Glutamatergic neuron (in vitro differentiated cells): ENCODE results near the gene NARS2. TPM values are rescaled to one million over a fixed set of nuclear protein-coding genes. Genes with fewer than 3 reads are reported as not detected.
"Not testable (repeated sequence)": the region's sequence is repeated elsewhere in the genome, so short reads cannot be mapped to it uniquely, and the experiment has no call there.

Experiments used
- DNase-seq: peaks from one replicate; pipeline ENCODE4 v3.0.0; 2022
- H3K27ac Mint-ChIP-seq: one replicate; pipeline ENCODE4 v1.8.0; 2020; ENCODE audit warnings: mild to moderate bottlenecking, mixed read lengths, inconsistent platforms; ENCODE audit not compliant: unreplicated experiment
- H3K27me3 Mint-ChIP-seq: one replicate; pipeline ENCODE4 v1.8.0; 2020; ENCODE audit warnings: mild to moderate bottlenecking, moderate library complexity, mixed read lengths, inconsistent platforms; ENCODE audit not compliant: unreplicated experiment
- H3K36me3 Mint-ChIP-seq: one replicate; pipeline ENCODE4 v1.8.0; 2020; ENCODE audit warnings: mild to moderate bottlenecking, mixed read lengths, inconsistent platforms; ENCODE audit not compliant: unreplicated experiment
- H3K4me1 Mint-ChIP-seq: one replicate; pipeline ENCODE4 v1.8.0; 2020; ENCODE audit warnings: mild to moderate bottlenecking, low read depth, mixed read lengths, inconsistent platforms; ENCODE audit not compliant: unreplicated experiment
- H3K4me3 Mint-ChIP-seq: one replicate; pipeline ENCODE4 v1.8.0; 2020; ENCODE audit warnings: mild to moderate bottlenecking, mixed read lengths, inconsistent platforms; ENCODE audit not compliant: unreplicated experiment
- H3K9me3 Mint-ChIP-seq: one replicate; pipeline ENCODE4 v1.8.0; 2020; ENCODE audit warnings: mild to moderate bottlenecking, moderate library complexity, mixed read lengths, inconsistent platforms; ENCODE audit not compliant: unreplicated experiment
- CTCF ChIP-seq: fragments of 200-600 bp; sonication (generic); IDR thresholded peaks from one replicate; pipeline ENCODE4 v1.5.0; 2021; ENCODE audit not compliant: partially characterized antibody, unreplicated experiment
- total RNA-seq: library from RNA; stranded (reverse); fragmentation: NEBNext Ultra II Directional; extraction: Animal tissue kit (Norgen Biotek cat#: 25700); gene quantifications from one replicate; pipeline ENCODE4 v1.2.1, GENCODE V29; 2021; ENCODE audit not compliant: unreplicated experiment

The NARS2 gene
- total RNA-seq, 1 donor from 2014 or later: 21.1 TPM

- H3K9me3 Mint-ChIP-seq: no peaks in the 10 kb centered on the region
- DNase-seq: no peak
- H3K27me3 Mint-ChIP-seq: no peaks in the 10 kb centered on the region
- no peak overlapping the region for H3K27ac Mint-ChIP-seq
- no peak for TF ChIP-seq CTCF
- H3K4me3 Mint-ChIP-seq: no peak overlapping the region
- no peaks in the 10 kb centered on the region for H3K4me1 Mint-ChIP-seq
- no peaks in the 10 kb centered on the region for H3K36me3 Mint-ChIP-seq
Observed at GRCh38 chr11:78613378-78613813, 38.7 kb upstream of the NARS2 start.

- Mint-ChIP-seq H3K4me1 (no peaks in the 10 kb centered on the region), H3K4me3 (no peak overlapping the region), H3K27ac (no peak overlapping the region), H3K36me3 (no peaks in the 10 kb centered on the region), H3K27me3 (no peaks in the 10 kb centered on the region), H3K9me3 (no peaks in the 10 kb centered on the region)
- no peak for TF ChIP-seq CTCF
- no peak for DNase-seq
Observed at GRCh38 chr11:78612721-78613377, 38.2 kb upstream of the NARS2 start.

- not testable (repeated sequence) for H3K27me3 Mint-ChIP-seq, H3K4me3 Mint-ChIP-seq, H3K27ac Mint-ChIP-seq, H3K36me3 Mint-ChIP-seq, H3K9me3 Mint-ChIP-seq, H3K4me1 Mint-ChIP-seq, DNase-seq
Observed at GRCh38 chr11:78609321-78609720, 34.7 kb upstream of the NARS2 start.

GRCh38 chr11:78607696-78608095, 33.0 kb upstream of the NARS2 start:
- Mint-ChIP-seq H3K27ac (no peak overlapping the region), H3K4me3 (no peak overlapping the region), H3K36me3 (no peaks in the 10 kb centered on the region), H3K9me3 (no peaks in the 10 kb centered on the region), H3K27me3 (no peaks in the 10 kb centered on the region), H3K4me1 (no peaks in the 10 kb centered on the region)
- no peak for TF ChIP-seq CTCF
- no peak for DNase-seq

- Mint-ChIP-seq H3K36me3 (no peaks in the 10 kb centered on the region), H3K4me3 (no peak overlapping the region), H3K27ac (no peak overlapping the region), H3K9me3 (no peaks in the 10 kb centered on the region), H3K27me3 (no peaks in the 10 kb centered on the region), H3K4me1 (no peaks in the 10 kb centered on the region)
- no peak for DNase-seq
- TF ChIP-seq CTCF: no peak
Observed at GRCh38 chr11:78606667-78607066, 32.0 kb upstream of the NARS2 start.

GRCh38 chr11:78605296-78605695, 30.6 kb upstream of the NARS2 start:
- Mint-ChIP-seq H3K27ac (no peak overlapping the region), H3K9me3 (no peaks in the 10 kb centered on the region), H3K4me3 (no peak overlapping the region), H3K27me3 (no peaks in the 10 kb centered on the region), H3K36me3 (no peaks in the 10 kb centered on the region), H3K4me1 (no peaks in the 10 kb centered on the region)
- DNase-seq: no peak
- no peak for TF ChIP-seq CTCF
